ENCODE results near the gene PPP1R14D.
A peak's percentile ranks its signal among the peaks of the same experiment; 100 is the strongest.

PPP1R14D gene

GRCh38 chr15:40803688-40804087, 24.8 kb downstream of the PPP1R14D start:
- Histone ChIP-seq H3K9ac (ENCODE audit: insufficient read length) (no peak overlapping the region), H3K4me3 (no peak overlapping the region), H3K36me3 (ENCODE audit: insufficient read depth, low read length) (no peaks in the 10 kb centered on the region), H3K27ac (no peak overlapping the region), H3K9me3 (ENCODE audit: low read depth, low read length) (no peaks in the 10 kb centered on the region)
- no peak for TF ChIP-seq EZH2 (IDR thresholded peaks at IDR 0.05)
- TF ChIP-seq FOXP2 (optimal IDR thresholded peaks at IDR 0.05; ENCODE audit: control extremely low read depth, extremely low read length, insufficient read depth) = no peak
- TF ChIP-seq POLR2AphosphoS5 (IDR thresholded peaks at IDR 0.05; ENCODE audit: borderline replicate concordance, low read depth, low read length) = no peak
- DNase-seq (ENCODE audit: low read depth, low spot score) = no peak

GRCh38 chr15:40803076-40803475, 25.4 kb downstream of the PPP1R14D start:
- Histone ChIP-seq H3K9ac (ENCODE audit: insufficient read length) (no peak overlapping the region), H3K36me3 (ENCODE audit: insufficient read depth, low read length) (no peaks in the 10 kb centered on the region), H3K4me3 (no peak overlapping the region), H3K9me3 (ENCODE audit: low read depth, low read length) (no peaks in the 10 kb centered on the region), H3K27ac (no peak overlapping the region)
- DNase-seq (ENCODE audit: low read depth, low spot score) = no peak
- TF ChIP-seq POLR2AphosphoS5 (IDR thresholded peaks at IDR 0.05; ENCODE audit: borderline replicate concordance, low read depth, low read length) = no peak
- no peak for TF ChIP-seq EZH2 (IDR thresholded peaks at IDR 0.05)
- no peak for TF ChIP-seq FOXP2 (optimal IDR thresholded peaks at IDR 0.05; ENCODE audit: control extremely low read depth, extremely low read length, insufficient read depth)

GRCh38 chr15:40799523-40799922, 29.0 kb downstream of the PPP1R14D start:
- Histone ChIP-seq H3K4me3 (no peak overlapping the region), H3K36me3 (ENCODE audit: insufficient read depth, low read length) (no peaks in the 10 kb centered on the region), H3K9ac (ENCODE audit: insufficient read length) (no peak overlapping the region), H3K27ac (no peak overlapping the region), H3K9me3 (ENCODE audit: low read depth, low read length) (no peaks in the 10 kb centered on the region)
- TF ChIP-seq FOXP2 (optimal IDR thresholded peaks at IDR 0.05; ENCODE audit: control extremely low read depth, extremely low read length, insufficient read depth) (no peak), EZH2 (IDR thresholded peaks at IDR 0.05) (no peak), POLR2AphosphoS5 (IDR thresholded peaks at IDR 0.05; ENCODE audit: borderline replicate concordance, low read depth, low read length) (no peak)
- DNase-seq (ENCODE audit: low read depth, low spot score) = no peak

- 0 out of 2 replicates have a peak overlapping the region, but pooled peaks have one; percentile 26 for H3K27ac ChIP-seq
- TF ChIP-seq POLR2AphosphoS5 (IDR thresholded peaks at IDR 0.05; ENCODE audit: borderline replicate concordance, low read depth, low read length) (no peak), FOXP2 (optimal IDR thresholded peaks at IDR 0.05; ENCODE audit: control extremely low read depth, extremely low read length, insufficient read depth) (no peak), EZH2 (IDR thresholded peaks at IDR 0.05) (no peak)
- no peak for DNase-seq (ENCODE audit: low read depth, low spot score)
- no peaks in the 10 kb centered on the region for H3K9me3 ChIP-seq (ENCODE audit: low read depth, low read length)
- no peak overlapping the region for H3K9ac ChIP-seq (ENCODE audit: insufficient read length)
- H3K4me3 ChIP-seq = no peak overlapping the region
- 0 out of 2 replicates have a peak, but pooled peaks cover 5% of the 10 kb centered on the region for H3K36me3 ChIP-seq (ENCODE audit: insufficient read depth, low read length)
These were observed 32.0 kb downstream of the PPP1R14D start for GRCh38 chr15:40796512-40796911.

GRCh38 chr15:40796041-40796440, 32.5 kb downstream of the PPP1R14D start:
- Histone ChIP-seq H3K36me3 (ENCODE audit: insufficient read depth, low read length) (0 out of 2 replicates have a peak, but pooled peaks cover 5% of the 10 kb centered on the region), H3K9ac (ENCODE audit: insufficient read length) (no peak overlapping the region), H3K9me3 (ENCODE audit: low read depth, low read length) (no peaks in the 10 kb centered on the region), H3K27ac (0 out of 2 replicates have a peak overlapping the region, but pooled peaks have one; percentile 26), H3K4me3 (no peak overlapping the region)
- no peak for DNase-seq (ENCODE audit: low read depth, low spot score)
- TF ChIP-seq POLR2AphosphoS5 (IDR thresholded peaks at IDR 0.05; ENCODE audit: borderline replicate concordance, low read depth, low read length) (no peak), EZH2 (IDR thresholded peaks at IDR 0.05) (no peak)

- Histone ChIP-seq H3K36me3 (ENCODE audit: insufficient read depth, low read length) (0 out of 2 replicates have a peak, but pooled peaks cover 5% of the 10 kb centered on the region), H3K9ac (ENCODE audit: insufficient read length) (no peak overlapping the region), H3K27ac (no peak overlapping the region), H3K9me3 (ENCODE audit: low read depth, low read length) (no peaks in the 10 kb centered on the region), H3K4me3 (no peak overlapping the region)
- TF ChIP-seq POLR2AphosphoS5 (IDR thresholded peaks at IDR 0.05; ENCODE audit: borderline replicate concordance, low read depth, low read length) (no peak), FOXP2 (optimal IDR thresholded peaks at IDR 0.05; ENCODE audit: control extremely low read depth, extremely low read length, insufficient read depth) (no peak), EZH2 (IDR thresholded peaks at IDR 0.05) (no peak)
- DNase-seq (ENCODE audit: low read depth, low spot score) = no peak
These were observed 35.1 kb downstream of the PPP1R14D start for GRCh38 chr15:40793216-40793989.

- TF ChIP-seq FOXP2 (optimal IDR thresholded peaks at IDR 0.05; ENCODE audit: control extremely low read depth, extremely low read length, insufficient read depth) = no peak
- no peaks in the 10 kb centered on the region for H3K9me3 ChIP-seq (ENCODE audit: low read depth, low read length)
- DNase-seq (ENCODE audit: low read depth, low spot score) = no peak
- 0 out of 2 replicates have a peak, but pooled peaks cover 5% of the 10 kb centered on the region for H3K36me3 ChIP-seq (ENCODE audit: insufficient read depth, low read length)
- no peak overlapping the region for H3K4me3 ChIP-seq
- no peak overlapping the region for H3K9ac ChIP-seq (ENCODE audit: insufficient read length)
- no peak overlapping the region for H3K27ac ChIP-seq
These were observed 36.1 kb downstream of the PPP1R14D start for GRCh38 chr15:40792394-40792793.

- Histone ChIP-seq H3K27ac (no peak overlapping the region), H3K36me3 (ENCODE audit: insufficient read depth, low read length) (0 out of 2 replicates have a peak, but pooled peaks cover 5% of the 10 kb centered on the region), H3K9me3 (ENCODE audit: low read depth, low read length) (no peaks in the 10 kb centered on the region), H3K4me3 (no peak overlapping the region), H3K9ac (ENCODE audit: insufficient read length) (no peak overlapping the region)
- DNase-seq (ENCODE audit: low read depth, low spot score) = no peak
- TF ChIP-seq POLR2AphosphoS5 (IDR thresholded peaks at IDR 0.05; ENCODE audit: borderline replicate concordance, low read depth, low read length) (no peak), EZH2 (IDR thresholded peaks at IDR 0.05) (no peak), FOXP2 (optimal IDR thresholded peaks at IDR 0.05; ENCODE audit: control extremely low read depth, extremely low read length, insufficient read depth) (no peak)
These were observed 37.8 kb downstream of the PPP1R14D start for GRCh38 chr15:40790718-40791117.

All from SK-N-MC (cell line).